Nephron (organoid): ENCODE results near the gene HCAR3.
"Not testable (repeated sequence)": the region's sequence is repeated elsewhere in the genome, so short reads cannot be mapped to it uniquely, and the experiment has no call there.

Experiments
- H3K27ac Mint-ChIP-seq, 3 experiments: 2 replicates each; pipeline ENCODE4 v1.8.0; 2020; ENCODE audit warnings: mixed read lengths in 3 of 3, mild to moderate bottlenecking in 2 of 3, moderate library complexity in 1 of 3
- H3K27me3 Mint-ChIP-seq: 2 replicates; pipeline ENCODE4 v1.8.0; 2021; ENCODE audit warnings: low read depth, mild to moderate bottlenecking, moderate library complexity, mixed read lengths
- H3K36me3 Mint-ChIP-seq: 2 replicates; pipeline ENCODE4 v1.8.0; 2020; ENCODE audit warnings: low read depth, mixed read lengths
- H3K4me1 Mint-ChIP-seq: 2 replicates; pipeline ENCODE4 v1.8.0; 2020; ENCODE audit warnings: mixed read lengths
- H3K4me3 Mint-ChIP-seq, 3 experiments: 2 replicates each; pipeline ENCODE4 v1.8.0; 2020; ENCODE audit warnings: mild to moderate bottlenecking in 3 of 3, mixed read lengths in 3 of 3, moderate library complexity in 2 of 3
- H3K9me3 Mint-ChIP-seq: 2 replicates; pipeline ENCODE4 v1.8.0; 2020; ENCODE audit warnings: mixed read lengths
- CTCF ChIP-seq, 3 experiments: fragments of 200-600 bp; sonication (generic); IDR thresholded peaks; one replicate each; pipeline ENCODE4 v1.5.0; 2021; ENCODE audit warnings: antibody characterized with exemption in 3 of 3; ENCODE audit not compliant: unreplicated experiment in 3 of 3

Gene HCAR3

GRCh38 chr12:122725452-122726079, 9.0 kb upstream of the HCAR3 start:
- H3K36me3 Mint-ChIP-seq: no peaks in the 10 kb centered on the region
- no peak overlapping the region for H3K4me3 Mint-ChIP-seq
- H3K27me3 Mint-ChIP-seq: no peaks in the 10 kb centered on the region
- peak overlapping the region in 1 of 3 experiments; percentile 40 for H3K27ac Mint-ChIP-seq
- no peaks in the 10 kb centered on the region for H3K9me3 Mint-ChIP-seq
- no peak for TF ChIP-seq CTCF (IDR thresholded peaks at IDR 0.05; ENCODE audit: unreplicated experiment in 3 of 3)
- peaks cover 4% of the 10 kb centered on the region for H3K4me1 Mint-ChIP-seq

GRCh38 chr12:122724641-122725243, 8.1 kb upstream of the HCAR3 start:
- H3K4me1 Mint-ChIP-seq: peaks cover 4% of the 10 kb centered on the region
- no peak for TF ChIP-seq CTCF (IDR thresholded peaks at IDR 0.05; ENCODE audit: unreplicated experiment in 3 of 3)
- H3K27ac Mint-ChIP-seq: no peak overlapping the region
- no peaks in the 10 kb centered on the region for H3K9me3 Mint-ChIP-seq
- H3K36me3 Mint-ChIP-seq: no peaks in the 10 kb centered on the region
- H3K4me3 Mint-ChIP-seq: no peak overlapping the region
- no peaks in the 10 kb centered on the region for H3K27me3 Mint-ChIP-seq

GRCh38 chr12:122722387-122722786, 5.8 kb upstream of the HCAR3 start:
- TF ChIP-seq CTCF (IDR thresholded peaks at IDR 0.05; ENCODE audit: unreplicated experiment in 3 of 3): no peak
- Mint-ChIP-seq H3K27ac (no peak overlapping the region), H3K9me3 (no peaks in the 10 kb centered on the region), H3K36me3 (no peaks in the 10 kb centered on the region), H3K4me1 (no peaks in the 10 kb centered on the region), H3K4me3 (no peak overlapping the region), H3K27me3 (no peaks in the 10 kb centered on the region)

- Mint-ChIP-seq H3K4me1 (no peaks in the 10 kb centered on the region), H3K27me3 (no peaks in the 10 kb centered on the region), H3K36me3 (no peaks in the 10 kb centered on the region), H3K4me3 (no peak overlapping the region), H3K9me3 (no peaks in the 10 kb centered on the region), H3K27ac (peak overlapping the region in 2 of 3 experiments; percentile 33 to 48)
- TF ChIP-seq CTCF (IDR thresholded peaks at IDR 0.05; ENCODE audit: unreplicated experiment in 3 of 3): no peak
Measured at GRCh38 chr12:122721057-122721545, 4.5 kb upstream of the HCAR3 start.

GRCh38 chr12:122715211-122715610, 1.4 kb downstream of the HCAR3 start:
- not testable (repeated sequence) for H3K4me3 Mint-ChIP-seq, H3K9me3 Mint-ChIP-seq, H3K36me3 Mint-ChIP-seq, H3K4me1 Mint-ChIP-seq, H3K27me3 Mint-ChIP-seq, H3K27ac Mint-ChIP-seq

GRCh38 chr12:122713491-122714188, 3.0 kb downstream of the HCAR3 start:
- not testable (repeated sequence) for H3K36me3 Mint-ChIP-seq, H3K4me3 Mint-ChIP-seq, H3K27me3 Mint-ChIP-seq, H3K4me1 Mint-ChIP-seq, H3K9me3 Mint-ChIP-seq, H3K27ac Mint-ChIP-seq

GRCh38 chr12:122711266-122711665, 5.3 kb downstream of the HCAR3 start:
- H3K27ac Mint-ChIP-seq, H3K27me3 Mint-ChIP-seq, H3K9me3 Mint-ChIP-seq, H3K4me1 Mint-ChIP-seq, H3K4me3 Mint-ChIP-seq, H3K36me3 Mint-ChIP-seq: not testable (repeated sequence)

GRCh38 chr12:122710341-122710740, 6.3 kb downstream of the HCAR3 start:
- not testable (repeated sequence) for H3K4me3 Mint-ChIP-seq, H3K27ac Mint-ChIP-seq, H3K9me3 Mint-ChIP-seq, H3K36me3 Mint-ChIP-seq, H3K4me1 Mint-ChIP-seq, H3K27me3 Mint-ChIP-seq

GRCh38 chr12:122709287-122709686, 7.3 kb downstream of the HCAR3 start:
- not testable (repeated sequence) for H3K9me3 Mint-ChIP-seq

GRCh38 chr12:122703841-122704240, 12.8 kb downstream of the HCAR3 start:
- not testable (repeated sequence) for H3K27ac Mint-ChIP-seq, H3K4me3 Mint-ChIP-seq, H3K36me3 Mint-ChIP-seq, H3K27me3 Mint-ChIP-seq, H3K9me3 Mint-ChIP-seq, H3K4me1 Mint-ChIP-seq

More at GRCh38 chr12:122709287-122709686, 7.3 kb downstream of the HCAR3 start:
- H3K27me3 Mint-ChIP-seq, H3K4me3 Mint-ChIP-seq, H3K36me3 Mint-ChIP-seq, H3K27ac Mint-ChIP-seq, H3K4me1 Mint-ChIP-seq: not testable (repeated sequence)
